HG03432 (cell line): ENCODE data around the gene USP2.

Source experiments
- ATAC-seq: cut with Tn5 transposase; IDR thresholded peaks from one replicate; pipeline ENCODE4 v1.9.1; 2021; ENCODE audit warnings: mild to moderate bottlenecking, moderate library complexity; ENCODE audit not compliant: unreplicated experiment

Gene USP2

DNA sequence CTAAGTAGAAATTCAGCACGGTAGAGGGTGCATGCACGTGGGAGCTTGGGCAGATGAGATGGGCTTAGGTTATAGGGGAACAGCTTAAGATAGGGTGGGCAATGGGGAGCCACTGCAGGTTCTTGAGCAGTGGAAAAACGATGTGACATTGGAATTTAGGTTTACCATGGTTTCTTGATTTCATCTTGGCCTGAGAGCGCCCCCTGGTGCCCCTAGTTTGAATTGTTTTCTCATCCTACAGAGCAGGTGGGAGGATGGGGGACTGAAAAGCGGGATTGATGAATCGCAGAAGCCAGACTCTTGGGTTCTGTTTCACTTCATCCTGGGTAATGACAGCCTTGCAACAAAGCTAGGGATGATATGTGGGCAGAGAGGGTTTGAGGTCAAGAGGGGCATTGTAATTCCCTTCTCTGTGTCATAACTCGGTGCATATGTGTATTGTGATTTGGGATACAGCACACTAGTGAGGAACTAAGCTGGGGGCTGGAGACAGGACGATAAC, 57.9 kb downstream of the USP2 start:
- no peak for ATAC-seq

DNA sequence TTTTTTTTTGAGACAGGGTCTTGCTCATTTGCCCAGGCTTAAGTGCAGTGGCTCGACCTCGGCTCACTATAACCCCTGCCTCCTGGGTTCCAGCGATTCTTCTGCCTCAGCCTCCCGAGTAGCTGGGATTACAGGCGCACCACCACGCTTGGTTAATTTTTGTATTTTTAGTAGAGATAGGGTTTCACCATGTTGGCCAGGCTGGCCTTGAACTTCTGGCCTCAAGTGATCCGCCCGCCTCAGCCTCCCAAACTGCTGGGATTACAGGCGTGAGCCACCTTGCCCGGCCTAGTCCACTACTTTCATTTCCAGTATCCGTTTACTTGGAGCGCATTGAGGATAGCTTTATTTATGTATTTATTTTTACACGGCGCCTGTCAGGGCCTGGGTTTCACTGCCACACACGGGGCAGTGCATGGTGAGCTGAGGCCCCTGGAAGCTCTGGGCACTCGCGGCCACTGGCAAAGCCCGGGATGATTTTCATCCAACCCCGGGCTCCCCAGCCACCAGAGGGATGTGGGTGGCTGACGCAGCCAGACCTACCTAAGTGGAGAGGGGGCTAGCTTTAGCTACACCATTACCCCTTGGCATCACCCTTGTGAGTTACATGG, 58.5 kb downstream of the USP2 start:
- ATAC-seq, result no peak

DNA sequence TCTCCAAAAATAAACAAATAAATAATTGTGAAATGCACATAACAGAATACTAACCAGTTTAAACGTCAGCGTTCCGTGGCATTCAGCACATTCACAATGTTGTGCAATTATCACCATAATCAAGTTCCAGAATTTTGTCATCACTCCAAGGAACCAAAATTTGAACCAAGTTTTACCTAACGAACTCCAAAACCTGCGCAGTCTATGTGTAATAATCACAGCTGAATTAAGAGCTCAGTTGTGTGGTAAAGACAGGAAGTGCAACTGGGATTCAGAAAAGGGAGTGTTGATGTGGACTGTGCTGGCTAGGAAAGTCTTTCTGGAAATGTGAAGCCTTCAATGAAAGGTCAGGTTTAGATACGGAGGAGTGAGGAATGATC, 59.1 kb downstream of the USP2 start:
- no peak for ATAC-seq

DNA sequence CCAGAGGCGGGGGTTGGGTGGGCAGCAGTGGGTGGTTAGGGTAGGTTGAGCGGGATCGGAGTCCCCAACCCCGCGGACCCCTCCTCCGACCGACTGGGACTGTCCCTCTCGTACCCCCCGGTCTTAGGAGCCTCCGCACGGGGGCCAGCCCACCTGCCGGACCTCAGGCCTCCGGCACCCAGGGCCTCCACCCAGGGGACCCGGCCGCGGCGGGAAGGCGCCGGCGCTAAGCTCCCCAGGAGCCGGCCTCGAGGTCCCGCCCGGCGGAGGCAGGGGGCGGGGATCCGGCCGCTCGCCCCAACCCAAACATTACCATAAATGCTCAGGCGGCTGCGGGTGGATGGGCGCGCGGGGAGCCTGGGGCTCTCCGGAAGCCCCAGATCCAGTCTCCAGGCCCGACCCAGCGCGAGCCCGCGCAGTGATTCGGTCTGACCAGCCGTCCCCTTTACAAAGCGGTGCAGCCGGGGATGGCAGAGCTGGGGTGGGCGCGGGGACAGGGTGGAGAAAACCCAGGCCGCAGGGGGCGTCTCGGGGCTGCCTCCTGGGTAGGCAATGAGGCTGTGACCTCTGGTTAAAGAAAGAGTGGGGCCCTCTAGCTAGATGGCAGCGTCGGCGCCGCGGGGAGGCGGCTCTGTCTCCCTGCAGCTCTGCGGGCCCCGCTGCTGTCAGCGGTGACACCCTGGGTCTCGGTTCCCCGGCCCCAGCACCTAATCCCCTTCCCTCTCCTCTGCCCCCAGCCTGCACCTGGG, 60.5 kb downstream of the USP2 start:
- peak; percentile 55 for ATAC-seq

DNA sequence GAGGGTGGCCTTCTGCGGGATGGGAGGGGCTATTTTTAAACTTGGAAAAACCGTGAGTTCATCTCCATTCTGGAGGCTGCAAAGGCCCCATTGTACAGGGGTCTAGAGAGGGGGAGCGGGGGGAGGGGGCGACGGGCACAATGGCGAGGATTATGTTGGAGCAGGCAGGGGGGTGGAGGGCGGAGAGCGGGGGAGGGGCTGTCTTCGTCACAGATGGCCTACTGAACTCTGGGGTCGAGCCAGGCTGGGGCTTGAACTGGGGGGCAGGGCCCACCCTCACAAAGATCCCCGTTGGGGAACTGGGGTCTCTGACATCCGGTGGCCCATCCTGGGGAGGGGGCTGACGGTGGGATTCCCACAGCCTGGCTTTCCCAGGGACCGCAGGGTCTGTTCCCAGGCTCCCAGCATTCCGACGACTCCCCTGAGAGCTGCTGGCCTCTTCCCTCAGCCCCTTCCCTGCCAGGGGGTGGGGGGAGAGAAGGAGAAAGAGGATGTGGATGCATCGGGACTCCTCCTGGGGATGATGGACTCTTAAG, 61.2 kb downstream of the USP2 start:
- no peak for ATAC-seq

DNA sequence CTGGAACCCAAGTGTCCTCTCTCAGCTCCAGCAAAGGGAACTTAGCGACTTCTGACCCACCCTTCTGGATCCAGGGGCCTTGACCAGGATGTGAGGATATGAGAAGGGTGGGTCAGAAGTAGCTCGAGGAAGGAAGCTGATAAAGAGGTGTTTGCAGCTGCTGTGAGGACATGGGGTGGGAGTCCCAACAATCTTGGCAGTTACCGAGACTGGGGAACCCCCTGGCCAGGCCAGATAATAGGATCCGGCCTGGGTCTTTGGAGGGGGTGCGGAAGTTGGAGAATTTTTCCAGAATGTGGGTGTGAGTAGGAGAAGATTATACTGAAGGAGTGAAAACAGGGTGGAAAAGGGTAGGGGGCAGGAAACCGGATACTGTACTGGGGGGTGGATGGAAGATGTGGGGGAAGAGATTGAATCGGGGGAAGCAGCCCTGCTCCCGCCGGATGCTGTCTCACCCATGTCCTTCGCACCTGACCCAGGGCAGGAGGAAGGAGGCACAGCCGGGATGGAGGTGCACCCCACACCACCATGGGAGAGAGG, 61.7 kb downstream of the USP2 start:
- no peak for ATAC-seq

DNA sequence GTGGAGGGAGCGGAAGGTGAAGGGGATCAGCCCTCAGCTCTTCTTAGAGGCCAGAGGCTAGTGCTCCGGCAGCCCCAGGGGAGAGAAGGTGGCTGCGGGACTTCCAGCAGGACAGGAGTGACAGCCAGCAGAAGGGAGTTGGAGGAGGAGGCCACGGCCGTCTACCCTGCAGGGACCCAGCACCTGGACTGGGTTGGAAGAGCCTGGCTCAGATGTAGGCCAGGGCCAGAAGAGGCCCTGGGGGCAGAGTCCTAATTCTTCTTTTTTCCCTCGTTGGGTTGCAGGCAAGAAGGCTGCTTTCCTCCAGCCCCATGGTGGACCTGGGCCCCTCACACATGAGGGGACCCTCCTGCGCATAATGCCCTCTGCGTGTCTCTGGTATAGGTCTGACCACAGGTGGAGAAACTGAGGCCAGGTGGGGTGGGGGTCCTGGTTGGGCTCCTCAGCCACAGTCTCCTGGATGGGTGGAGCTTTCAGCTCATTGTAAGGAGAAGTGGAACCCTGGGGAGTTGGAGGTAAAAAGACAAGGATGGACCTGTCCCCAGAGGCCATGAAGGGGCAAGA, 62.3 kb downstream of the USP2 start:
- ATAC-seq, result no peak

DNA sequence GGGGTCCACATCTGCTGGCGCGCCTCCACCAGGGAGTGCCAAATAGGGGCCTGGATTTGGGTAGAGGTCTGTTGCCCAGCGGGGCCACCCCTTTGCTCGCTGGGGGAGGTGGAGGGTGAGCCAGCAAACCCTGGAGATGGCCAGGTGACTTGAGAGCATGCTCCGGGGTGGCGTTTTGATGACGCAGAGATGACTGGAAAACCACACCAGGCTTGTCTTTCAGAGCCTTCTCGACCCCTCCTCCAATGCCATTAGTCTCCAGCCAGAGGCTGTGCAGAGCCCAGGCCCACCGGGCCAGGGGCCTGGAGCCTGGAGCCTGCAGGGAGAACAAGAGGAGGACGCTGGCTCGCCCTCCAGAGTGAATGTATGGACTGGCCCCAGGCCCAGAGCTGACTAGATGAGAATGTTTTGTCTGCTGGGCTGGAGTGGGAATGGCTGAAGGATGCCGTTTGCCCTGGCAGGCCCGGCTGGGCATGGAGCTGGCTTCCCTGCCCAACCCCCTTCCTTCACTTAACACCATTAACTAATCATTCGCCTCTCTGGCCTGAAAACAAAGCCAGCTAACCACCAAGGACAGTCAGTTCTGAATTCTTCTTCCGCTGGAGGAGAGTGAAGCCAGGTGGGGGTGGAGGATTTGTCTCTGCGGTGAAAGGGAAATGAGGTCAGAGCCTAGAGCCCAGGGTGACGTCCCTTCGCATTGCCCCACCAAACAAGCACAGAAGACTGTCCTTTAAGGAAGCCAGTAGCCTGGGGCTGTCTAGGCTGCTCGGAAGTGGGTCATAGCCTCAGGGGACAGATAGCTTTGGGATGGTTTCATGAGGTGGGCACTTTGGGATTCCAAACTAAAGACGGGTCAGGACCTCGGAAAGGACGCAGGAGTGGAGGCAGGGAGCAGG, 63.0 kb downstream of the USP2 start:
- ATAC-seq, result no peak

DNA sequence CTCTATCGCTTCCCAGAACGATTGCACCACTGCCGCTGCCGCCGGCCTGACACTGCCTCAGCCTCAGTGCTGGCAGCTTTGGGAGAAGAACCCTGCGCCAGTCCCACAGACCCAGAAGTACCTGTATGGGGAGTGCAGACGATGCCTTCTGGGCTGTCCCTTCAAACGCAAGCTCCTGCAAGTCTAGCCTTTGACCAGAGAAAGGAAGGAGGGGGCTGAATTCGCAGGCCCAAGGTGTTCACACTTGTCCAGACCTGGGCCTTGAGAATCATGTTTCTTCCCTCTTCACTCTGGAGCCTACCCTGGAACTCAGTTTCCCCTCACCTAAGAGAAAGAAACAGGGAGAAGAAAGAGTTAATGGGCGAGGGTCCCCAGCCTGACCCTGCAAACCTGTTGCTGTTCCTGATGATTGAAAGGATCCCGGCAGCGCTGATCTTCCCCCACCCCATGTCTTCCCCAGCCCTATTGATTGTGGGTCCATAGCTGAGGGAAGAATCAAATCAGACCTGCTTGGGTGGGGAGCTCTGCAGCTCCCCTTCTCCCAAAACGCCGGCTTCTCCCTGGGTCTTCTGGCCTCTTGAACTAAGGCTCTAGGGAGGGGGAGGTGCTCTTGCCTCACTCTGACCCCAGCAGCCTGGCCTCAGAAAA, 63.8 kb downstream of the USP2 start:
- no peak for ATAC-seq

DNA sequence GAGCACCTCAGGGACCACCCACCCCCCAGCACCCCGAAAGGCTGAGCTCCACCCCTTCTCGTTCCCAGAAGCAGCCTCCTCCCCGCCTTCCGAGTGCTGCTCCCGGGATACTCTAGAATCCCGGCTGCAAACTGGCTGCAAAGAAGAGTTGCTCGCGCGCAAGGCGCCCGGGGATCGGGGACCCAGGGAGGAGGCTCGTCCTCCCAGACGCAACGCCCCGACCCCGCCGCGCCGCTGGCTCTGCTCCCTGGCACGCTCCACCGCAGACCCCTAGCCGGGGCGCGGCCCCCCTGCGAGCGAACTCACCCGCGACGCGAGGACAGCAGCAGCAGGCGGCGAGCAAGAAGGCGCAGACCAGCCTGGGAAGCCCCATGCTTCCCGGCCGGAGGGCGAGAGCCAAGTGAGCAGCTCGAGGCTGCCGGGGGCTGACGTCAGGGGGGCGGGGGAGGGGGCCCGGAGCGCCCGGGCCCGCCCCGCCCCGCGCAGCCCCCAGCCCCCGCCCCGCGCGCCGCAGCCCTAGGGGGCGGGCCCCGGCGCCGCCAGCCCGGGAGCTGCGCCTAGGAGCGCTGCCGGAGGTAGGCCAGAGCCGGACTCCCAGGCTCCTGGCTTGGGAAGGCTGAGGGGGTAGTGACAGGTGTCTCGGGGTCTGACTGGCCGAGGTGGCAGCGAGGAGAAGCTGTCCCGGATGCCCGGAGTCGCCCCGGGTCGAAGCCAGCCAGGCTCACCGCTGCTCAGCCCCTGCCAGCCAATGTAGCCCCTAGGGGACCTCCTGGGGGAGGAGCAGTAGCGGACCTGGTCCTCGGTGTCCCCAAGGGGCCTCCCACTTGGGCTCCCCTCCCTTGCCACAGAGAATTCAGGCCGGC, 64.5 kb downstream of the USP2 start, which contains the start of gene MCAM:
MCAM (minus strand) TSS at position 402 of the 863 bp plus-strand sequence; CDS start at position 373, 29 bp downstream.
- ATAC-seq, result no peak

DNA sequence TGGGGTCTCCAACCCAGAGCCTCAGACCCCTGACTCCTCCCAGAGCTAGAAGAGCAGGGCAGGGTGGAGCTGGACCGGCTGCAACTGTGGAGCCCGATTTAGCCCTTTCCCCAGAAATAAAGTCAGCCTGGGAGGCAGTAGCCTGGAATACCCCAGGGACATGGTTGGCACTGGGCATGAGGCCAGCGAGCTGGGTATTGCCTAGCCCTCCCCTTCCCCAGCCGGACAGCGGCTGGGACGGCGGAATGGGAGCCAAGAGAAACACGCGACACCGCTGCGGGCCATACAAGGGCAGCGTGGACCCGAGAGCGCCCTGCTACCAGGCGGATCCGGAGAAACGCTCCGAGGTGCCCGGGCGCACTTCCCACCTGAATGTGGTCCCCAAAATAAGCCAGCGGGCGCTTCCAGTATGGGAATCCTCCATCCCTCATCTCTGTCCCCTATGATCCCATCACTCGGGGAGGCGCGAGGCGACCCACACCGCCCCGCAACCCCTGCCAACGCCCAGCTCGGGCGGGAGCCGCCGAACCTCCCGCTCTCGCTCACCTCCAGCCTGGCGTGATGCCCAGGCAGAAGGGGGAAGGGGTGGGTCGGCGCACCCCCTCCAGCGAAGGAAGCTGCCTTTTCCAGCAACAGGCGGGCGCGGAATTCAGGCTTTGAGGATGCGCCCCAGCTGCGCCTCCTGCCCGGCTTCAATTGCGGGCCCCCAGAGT, 65.3 kb downstream of the USP2 start:
- ATAC-seq, result no peak

DNA sequence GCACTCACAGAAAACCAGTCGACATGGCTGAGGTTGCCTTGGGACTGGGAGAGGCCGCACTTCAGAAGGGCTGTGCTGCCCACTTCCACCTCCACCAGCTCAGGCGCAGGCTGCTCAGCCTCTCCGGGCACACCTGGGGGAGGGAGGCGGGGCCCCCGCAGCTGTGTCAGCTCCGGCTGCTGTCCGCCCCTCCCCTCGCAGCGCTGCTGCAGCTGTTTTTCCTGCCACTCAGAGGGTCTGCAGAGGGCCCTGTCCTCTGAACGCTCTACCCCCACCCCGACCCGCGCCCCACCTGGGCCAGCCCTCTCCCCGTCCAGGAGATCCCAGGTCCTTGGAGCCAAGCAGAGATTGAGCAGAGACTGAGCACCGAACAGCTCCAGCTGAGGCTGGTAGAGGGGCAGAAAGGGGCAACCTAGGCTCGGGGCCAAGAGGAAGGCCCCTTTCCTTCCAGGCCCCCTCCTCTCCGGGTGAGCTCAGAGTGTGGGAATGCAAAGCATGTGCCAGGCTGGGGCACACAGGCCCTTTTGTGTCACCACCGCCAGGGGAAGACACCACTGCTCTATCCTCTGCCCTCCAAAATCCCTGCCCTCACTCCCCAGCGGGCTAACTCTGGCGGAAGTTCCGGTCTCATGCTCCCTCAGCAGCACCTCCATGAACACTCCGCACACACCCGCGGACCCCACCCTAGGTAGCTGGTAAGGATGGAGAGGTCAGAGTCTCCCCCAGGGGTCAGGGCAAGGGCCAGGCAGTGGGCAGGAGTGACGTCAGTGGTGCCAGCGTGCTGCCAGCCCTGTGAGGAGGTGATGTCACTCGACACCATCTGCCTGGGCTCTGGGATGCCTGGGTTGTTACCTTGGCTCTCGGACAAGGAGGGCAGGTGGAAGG, 66.1 kb downstream of the USP2 start:
- ATAC-seq, result no peak

DNA sequence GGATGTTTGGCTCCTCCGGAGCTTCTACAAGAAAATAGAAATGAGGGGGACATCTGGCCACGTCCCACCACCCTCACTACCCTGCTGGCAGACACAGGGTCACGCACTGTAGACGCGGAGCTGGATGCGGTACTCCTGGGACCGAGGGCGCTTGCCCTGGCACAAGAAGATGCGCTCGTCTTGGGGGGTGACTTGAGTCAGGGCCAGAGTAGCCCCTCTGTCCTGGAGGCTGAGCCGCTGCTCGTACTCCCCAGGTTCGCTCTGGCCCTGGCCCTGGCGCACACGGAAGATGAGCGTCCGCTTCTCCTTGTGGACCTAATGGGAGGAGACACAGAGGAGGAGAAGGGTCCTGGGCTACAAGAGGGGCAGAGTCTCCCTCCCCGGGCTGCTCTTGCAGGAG, 66.8 kb downstream of the USP2 start:
- no peak for ATAC-seq

DNA sequence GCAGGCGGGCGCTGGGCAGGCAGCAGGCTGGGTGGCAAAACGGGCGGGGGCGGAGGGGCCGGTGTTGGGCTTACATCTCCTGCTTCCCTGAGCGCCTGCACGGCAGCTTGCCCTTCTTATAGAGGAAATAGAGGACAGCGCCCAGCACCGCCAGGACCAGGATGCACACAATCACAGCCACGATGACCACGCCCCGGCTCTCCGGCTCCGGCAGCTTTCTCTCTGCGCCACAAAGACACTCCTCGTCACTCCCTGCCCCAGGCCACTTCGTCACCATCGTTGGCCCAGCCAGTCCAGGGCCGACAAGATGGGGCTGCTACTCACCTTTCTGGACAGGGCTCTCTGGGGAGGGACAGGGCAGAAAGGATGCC, 70.8 kb downstream of the USP2 start:
- ATAC-seq, result no peak

DNA sequence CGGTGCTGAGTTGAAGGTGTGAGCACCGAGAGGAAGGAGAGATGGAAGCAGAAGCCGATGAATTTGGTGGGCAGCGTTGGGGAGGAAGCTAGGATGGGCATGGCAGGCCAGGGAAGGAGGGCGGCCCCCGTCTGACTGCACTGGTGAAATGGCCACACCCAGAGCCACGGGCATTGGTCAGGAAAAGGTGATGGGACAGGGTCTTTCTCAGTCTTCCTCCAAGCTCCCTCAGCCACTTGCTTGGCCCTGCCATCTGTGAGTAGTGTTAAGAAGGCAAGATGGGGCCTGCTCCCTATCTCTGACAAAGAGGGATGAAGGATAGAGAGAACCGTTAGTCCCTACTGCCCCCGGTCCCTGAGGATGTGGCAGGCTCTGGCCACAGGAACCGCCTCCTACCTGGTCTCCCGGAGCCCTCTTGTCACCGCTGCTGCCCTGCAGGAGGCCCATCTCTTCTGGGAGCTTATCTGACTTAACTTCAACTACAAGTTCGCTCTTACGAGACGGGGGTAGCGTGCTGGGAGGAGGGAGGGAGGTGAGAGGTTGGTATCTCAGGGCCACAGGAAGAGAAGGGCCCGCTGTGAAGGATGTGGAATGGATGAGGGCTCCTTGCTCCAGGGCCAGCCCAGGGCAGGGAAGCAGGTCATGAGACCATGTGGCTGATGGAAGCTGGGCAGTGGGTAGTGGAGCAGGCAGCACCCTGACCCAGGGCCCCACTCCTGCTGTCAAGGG, 71.4 kb downstream of the USP2 start:
- no peak for ATAC-seq

DNA sequence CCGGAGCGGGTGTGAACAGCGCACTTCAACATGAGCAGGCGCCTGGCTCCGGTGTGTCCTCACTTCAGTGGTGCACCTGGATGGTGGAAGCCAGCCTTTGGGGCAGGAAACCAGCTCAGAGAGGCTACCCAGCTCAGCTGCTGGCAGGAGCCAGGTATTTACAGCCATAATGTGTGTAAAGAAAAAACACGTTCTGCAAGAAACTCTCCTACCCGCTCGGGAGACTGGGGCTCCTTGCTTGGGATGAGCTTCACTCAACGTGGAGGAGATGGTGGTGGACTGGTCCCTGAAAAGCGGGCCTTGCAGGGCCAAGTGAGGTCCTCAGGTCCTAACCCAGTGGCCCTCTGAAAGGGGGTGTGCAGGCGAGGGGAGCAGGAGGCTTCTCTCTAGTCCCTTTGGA, 72.1 kb downstream of the USP2 start:
- no peak for ATAC-seq

DNA sequence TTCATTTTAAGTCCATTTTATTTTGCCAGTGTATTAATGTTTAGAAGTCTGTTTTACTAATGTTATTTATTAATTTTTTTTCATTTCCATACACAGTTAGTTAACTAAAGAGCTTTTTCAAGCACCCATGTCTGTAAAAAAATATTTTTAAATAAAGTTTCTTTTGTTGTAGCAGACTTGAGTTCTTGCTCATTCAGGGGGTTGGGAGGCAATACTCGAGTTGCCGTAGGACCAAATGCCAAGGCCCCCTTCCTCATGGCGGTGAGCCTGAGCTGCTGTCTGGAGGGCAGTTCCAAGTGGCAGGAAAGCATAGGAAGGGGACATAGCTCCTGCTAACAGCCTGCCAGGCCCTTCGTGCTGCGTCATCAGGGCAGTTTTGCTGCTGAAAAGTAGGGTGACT, 73.5 kb downstream of the USP2 start:
- no peak for ATAC-seq
